AG04450 (cell line): ENCODE measurements around the gene TBC1D16. TPM values are rescaled to one million over a fixed set of nuclear protein-coding genes. Genes with fewer than 3 reads are reported as not detected.

Experiments
- CTCF ChIA-PET: fragments of 300-600, 350-600 bp; formaldehyde crosslinking; extraction: SDS; loops from one replicate; lab custom pipeline; 2022; ENCODE audit warnings: antibody characterized with exemption, inconsistent platforms; lab: Charles Lee
- POLR2A ChIA-PET: fragments of 350-600 bp; formaldehyde crosslinking; extraction: SDS; loops from one replicate; lab custom pipeline; 2021; ENCODE audit warnings: antibody characterized with exemption, inconsistent platforms; lab: Yijun Ruan, JAX
- DNase-seq: peaks from one replicate; pipeline ENCODE4 v3.0.0-alpha.2; 2011; ENCODE audit warnings: low read depth, low spot score
- H3K27ac ChIP-seq: one replicate; pipeline ENCODE4 v1.5.1; 2012; ENCODE audit warnings: low read depth, low read length, control low read depth
- H3K27me3 ChIP-seq: one replicate; pipeline ENCODE4 v1.6.0; 2012; ENCODE audit warnings: low read length; ENCODE audit not compliant: control insufficient read depth, insufficient read depth
- H3K4me3 ChIP-seq: 2 replicates; pipeline ENCODE4 v1.5.1; 2011; ENCODE audit warnings: mild to moderate bottlenecking, low read depth, low read length, control low read depth
- H3K9me3 ChIP-seq: 2 replicates; pipeline ENCODE4 v1.5.1; 2012; ENCODE audit warnings: low read length; ENCODE audit not compliant: control insufficient read depth, insufficient read depth
- polyA plus RNA-seq: library from polyadenylated mRNA; depleted of rRNA; stranded (reverse); fragments of >200 nt; gene quantifications from 2 replicates; pipeline ENCODE4 v1.2.3, GENCODE V29; 2011
- TF ChIP-seq, protein P1 (sequence below): IDR thresholded peaks from 2 replicates; pipeline ENCODE4 v1.5.1; 2011; ENCODE audit warnings: low read depth, low read length, control low read depth, inconsistent platforms

The TBC1D16 gene
- polyA plus RNA-seq, 1 experiment, result 10.9 TPM

DNA sequence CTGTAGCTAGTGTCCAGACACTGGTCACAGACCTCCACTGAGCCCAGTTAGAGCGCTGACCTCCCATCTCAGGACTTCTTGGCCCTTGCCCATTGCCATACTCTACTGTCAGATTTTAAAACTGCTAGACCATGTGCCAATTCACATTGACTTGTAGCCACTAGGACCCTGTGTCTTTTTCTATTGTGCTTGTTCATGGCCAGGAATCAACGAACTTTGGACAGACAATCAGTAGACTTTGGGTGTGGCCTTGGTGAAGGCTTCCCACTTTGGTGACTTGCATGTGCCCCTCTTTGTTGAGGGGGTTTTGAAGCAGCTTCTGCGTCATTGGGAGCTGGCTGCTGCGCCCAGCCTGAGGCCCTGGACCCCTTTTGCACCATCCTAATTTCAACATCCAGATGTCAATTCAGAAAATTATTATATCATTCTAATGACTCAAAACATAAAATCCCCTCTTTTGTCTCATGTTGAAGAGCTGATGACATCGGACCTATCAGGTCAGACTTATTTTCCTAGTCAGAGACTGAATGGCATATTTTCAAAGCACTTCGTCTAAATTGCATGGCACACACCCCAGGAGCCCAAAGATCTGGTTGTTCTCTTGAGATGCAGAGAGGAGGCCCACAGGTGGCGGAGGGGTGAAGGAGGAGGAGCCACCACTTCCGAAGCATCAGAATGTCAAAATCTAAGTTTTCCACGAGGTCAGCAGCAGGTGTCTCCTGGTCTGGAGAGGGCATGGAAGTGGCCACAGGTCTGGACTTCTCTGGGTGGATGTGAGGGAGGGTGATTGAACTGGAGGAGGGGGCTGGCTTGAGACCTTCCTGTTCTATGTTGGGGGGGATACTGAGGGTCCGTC is 103.0 kb downstream of the TBC1D16 start:
- TF ChIP-seq, protein P1, sequence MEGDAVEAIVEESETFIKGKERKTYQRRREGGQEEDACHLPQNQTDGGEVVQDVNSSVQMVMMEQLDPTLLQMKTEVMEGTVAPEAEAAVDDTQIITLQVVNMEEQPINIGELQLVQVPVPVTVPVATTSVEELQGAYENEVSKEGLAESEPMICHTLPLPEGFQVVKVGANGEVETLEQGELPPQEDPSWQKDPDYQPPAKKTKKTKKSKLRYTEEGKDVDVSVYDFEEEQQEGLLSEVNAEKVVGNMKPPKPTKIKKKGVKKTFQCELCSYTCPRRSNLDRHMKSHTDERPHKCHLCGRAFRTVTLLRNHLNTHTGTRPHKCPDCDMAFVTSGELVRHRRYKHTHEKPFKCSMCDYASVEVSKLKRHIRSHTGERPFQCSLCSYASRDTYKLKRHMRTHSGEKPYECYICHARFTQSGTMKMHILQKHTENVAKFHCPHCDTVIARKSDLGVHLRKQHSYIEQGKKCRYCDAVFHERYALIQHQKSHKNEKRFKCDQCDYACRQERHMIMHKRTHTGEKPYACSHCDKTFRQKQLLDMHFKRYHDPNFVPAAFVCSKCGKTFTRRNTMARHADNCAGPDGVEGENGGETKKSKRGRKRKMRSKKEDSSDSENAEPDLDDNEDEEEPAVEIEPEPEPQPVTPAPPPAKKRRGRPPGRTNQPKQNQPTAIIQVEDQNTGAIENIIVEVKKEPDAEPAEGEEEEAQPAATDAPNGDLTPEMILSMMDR, result no peak
- Histone ChIP-seq H3K9me3 (no peaks in the 10 kb centered on the region), H3K27me3 (peaks cover 33% of the 10 kb centered on the region), H3K27ac (no peak overlapping the region), H3K4me3 (no peak overlapping the region)
- no peak for DNase-seq
- CTCF ChIA-PET, result no interaction called here
- POLR2A ChIA-PET, result no interaction called here

DNA sequence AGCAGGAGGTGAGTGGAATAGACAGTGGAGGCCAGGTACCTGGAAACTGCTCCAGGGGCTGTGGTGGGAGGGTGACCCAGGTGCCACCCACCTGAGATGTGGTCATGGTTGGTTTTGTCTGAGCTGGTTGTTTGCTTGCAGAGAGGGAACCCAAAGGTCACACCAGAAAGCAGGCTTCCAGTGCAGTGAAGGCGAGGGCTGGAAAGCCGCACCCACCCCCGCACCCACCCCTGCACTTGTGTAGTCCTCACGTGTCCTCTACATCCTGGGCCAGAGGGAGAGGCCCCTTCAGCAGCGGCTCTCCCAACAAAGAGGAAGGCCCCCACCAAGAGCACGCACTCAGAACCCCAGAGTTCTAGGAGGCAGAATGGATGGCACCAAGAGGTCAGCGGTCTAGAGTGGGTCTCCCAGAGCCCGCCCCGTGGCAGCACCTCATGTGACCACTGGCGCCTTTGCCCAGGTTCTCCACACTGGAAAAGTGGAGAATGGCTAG is 103.8 kb downstream of the TBC1D16 start:
- ChIA-PET POLR2A (no interaction called here), CTCF (interaction anchor here (1.4 kb wide), 1 partner anchor 186 kb away, joined by 4 read pairs; no protein-coding TSS in a partner anchor)
- Histone ChIP-seq H3K27me3 (peaks cover 33% of the 10 kb centered on the region), H3K4me3 (no peak overlapping the region), H3K9me3 (no peaks in the 10 kb centered on the region; the same call in 1 of the 2 replicates), H3K27ac (no peak overlapping the region)
- TF ChIP-seq, protein P1, result no peak
- no peak for DNase-seq

DNA sequence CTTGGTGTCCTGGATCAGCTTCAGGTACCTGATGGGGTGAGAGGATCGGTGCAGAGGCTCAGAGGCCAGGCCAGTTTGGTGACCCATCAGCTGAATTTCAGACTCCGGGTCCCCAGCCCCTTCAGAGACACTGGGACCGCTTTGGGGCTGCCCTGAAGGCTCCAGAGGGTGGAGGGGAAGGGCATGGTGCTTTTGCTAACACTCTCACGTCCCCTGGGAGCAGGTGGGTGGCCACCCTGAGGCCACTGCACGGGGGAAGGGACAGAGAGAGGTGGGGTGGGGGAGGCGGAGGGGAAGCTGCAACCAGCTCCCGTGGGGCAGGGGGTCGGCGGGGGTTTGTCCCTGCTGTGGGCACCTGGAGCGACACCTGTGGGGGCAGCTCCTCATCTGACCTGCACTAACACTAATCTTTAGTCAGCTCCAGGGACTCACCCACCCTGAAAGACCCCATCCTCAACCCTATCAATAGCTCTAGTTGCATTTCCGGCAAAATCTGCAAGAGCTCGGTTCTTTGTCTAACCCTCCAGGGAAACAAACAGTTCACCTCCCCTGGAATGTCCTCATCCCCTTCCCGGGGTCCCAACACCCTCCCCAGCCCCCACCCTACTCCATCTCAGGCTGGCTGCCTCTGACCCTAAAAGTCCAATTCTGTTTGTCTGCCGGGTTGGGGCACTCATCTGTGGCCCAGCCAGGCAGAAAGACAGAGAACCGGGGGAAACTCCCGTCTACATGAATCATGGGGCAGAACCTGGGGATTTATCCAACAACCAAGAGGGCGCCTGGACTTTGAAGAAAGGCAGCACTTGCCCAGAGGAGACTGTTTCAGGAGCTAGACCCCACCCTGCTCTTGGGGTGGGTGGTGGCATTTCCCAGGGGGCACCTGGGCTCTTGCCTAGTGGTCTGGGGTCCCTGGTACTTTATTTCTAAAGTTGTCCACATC is 104.5 kb downstream of the TBC1D16 start:
- TF ChIP-seq, protein P1, result no peak

DNA sequence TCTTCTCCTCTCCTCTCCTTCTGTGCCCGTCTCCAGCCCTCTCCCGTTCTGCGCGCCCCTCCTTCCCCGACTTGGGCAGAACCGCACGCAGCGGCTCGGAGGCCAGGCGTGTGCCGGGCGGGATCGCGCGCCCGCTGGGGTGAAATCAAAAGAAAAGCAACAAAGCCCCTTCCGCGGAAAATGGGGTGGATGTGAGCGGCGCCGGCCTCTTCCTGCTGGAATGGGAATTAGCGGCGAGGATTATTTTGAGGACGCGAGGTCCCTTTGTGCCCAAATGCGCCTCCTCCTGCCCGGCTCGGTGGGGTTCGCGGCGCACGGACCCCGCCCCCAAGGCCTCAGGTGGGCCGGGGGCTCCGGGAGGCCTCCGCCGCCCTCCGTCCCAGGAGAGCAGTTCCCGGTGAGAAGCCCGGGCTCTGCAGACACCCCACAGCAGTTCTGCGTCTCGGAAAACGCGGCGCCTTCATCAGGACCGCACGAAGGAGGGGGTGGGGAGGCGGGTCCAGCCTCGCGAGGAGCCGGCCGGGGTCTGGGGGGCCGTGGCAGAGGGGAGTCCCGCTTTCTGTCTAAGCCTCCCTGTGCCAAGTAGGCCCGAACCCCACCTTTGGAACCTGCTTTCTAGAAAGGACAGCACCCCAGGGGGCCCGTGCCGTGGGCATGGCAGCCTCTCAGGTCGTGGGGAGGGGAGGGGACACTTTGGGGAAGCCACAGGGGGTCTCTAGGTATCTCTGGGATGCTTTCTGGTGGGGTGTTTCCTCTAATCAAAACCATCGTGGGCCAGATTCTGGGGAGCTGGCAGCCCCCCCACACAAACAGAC is 105.4 kb downstream of the TBC1D16 start:
- TF ChIP-seq, protein P1, result no peak
- ChIA-PET POLR2A (no interaction called here), CTCF (interaction anchor here (0.6 to 1.4 kb wide), 2 partner anchors 55 to 185 kb away, joined by 3 to 4 read pairs; no protein-coding TSS in a partner anchor)
- H3K4me3 ChIP-seq, result peak overlapping the region; percentile 41
- DNase-seq, result no peak
- H3K27me3 ChIP-seq, result peaks cover 36% of the 10 kb centered on the region
- H3K9me3 ChIP-seq, result no peaks in the 10 kb centered on the region; the same call in 1 of the 2 replicates
- no peak overlapping the region for H3K27ac ChIP-seq

More for the DNA sequence above, 104.5 kb downstream of the TBC1D16 start:
- H3K27me3 ChIP-seq, result peaks cover 36% of the 10 kb centered on the region
- ChIA-PET CTCF (interaction anchor here (0.6 to 1.4 kb wide), 2 partner anchors 56 to 185 kb away, joined by 3 to 4 read pairs; no protein-coding TSS in a partner anchor), POLR2A (no interaction called here)
- no peak overlapping the region for H3K4me3 ChIP-seq
- no peaks in the 10 kb centered on the region; the same call in 1 of the 2 replicates for H3K9me3 ChIP-seq
- H3K27ac ChIP-seq, result no peak overlapping the region
- no peak for DNase-seq
